ENCODE measurements around the gene ANP32E. TPM values are rescaled to one million over a fixed set of nuclear protein-coding genes. Genes with fewer than 3 reads are reported as not detected.

ANP32E gene
- polyA plus RNA-seq, 2 donors, result 14.5 to 16.9 TPM

Other genes with a start within 250 kb of the ANP32E start
- 1 to 10 TPM; 2.6 to 4.7 TPM for gene OTUD7B, start 225.4 kb downstream of the ANP32E start, polyA plus RNA-seq
- gene VPS45, start 168.3 kb downstream of the ANP32E start, polyA plus RNA-seq, result 10 to 100 TPM; 16.1 to 19.3 TPM
- gene PLEKHO1, start 86.2 kb downstream of the ANP32E start, polyA plus RNA-seq, result 10 to 100 TPM; 25.1 to 36.7 TPM
- gene CA14, start 21.7 kb upstream of the ANP32E start, polyA plus RNA-seq, result under 1 TPM; 0.06 to 0.22 TPM
- 100 to 1,000 TPM in 1 of 2 donors, 10 to 100 TPM in 1; 94.3 to 116 TPM for gene APH1A, start 32.9 kb upstream of the ANP32E start, polyA plus RNA-seq
- gene C1orf54, start 36.7 kb upstream of the ANP32E start, polyA plus RNA-seq, result 1 to 10 TPM; 5.9 to 8.1 TPM
- 1 to 10 TPM; 4.9 to 7.3 TPM for gene CIART, start 46.4 kb upstream of the ANP32E start, polyA plus RNA-seq
- gene MRPS21, start 57.7 kb upstream of the ANP32E start, polyA plus RNA-seq, result 100 to 1,000 TPM in 1 of 2 donors, 10 to 100 TPM in 1; 80.0 to 122 TPM
- gene PRPF3, start 85.4 kb upstream of the ANP32E start, polyA plus RNA-seq, result 10 to 100 TPM; 24.7 to 37.6 TPM
- 1 to 10 TPM; 7.1 to 8.9 TPM for gene RPRD2, start 128.0 kb upstream of the ANP32E start, polyA plus RNA-seq

Measured in esophagus (tissue), 2 donors.